ENCODE results near the gene PTPMT1.
"Not testable (repeated sequence)": the region's sequence is repeated elsewhere in the genome, so short reads cannot be mapped to it uniquely, and the experiment has no call there.

PTPMT1 gene

GRCh38 chr11:47550288-47551047, 14.9 kb upstream of the PTPMT1 start:
- DNase-seq, result no peak

- DNase-seq, result no peak
These were observed 14.3 kb upstream of the PTPMT1 start for GRCh38 chr11:47551086-47551485.

GRCh38 chr11:47552056-47552565, 13.3 kb upstream of the PTPMT1 start:
- DNase-seq, result no peak

GRCh38 chr11:47552566-47553405, 12.6 kb upstream of the PTPMT1 start, which contains the start of gene CELF1:
Gene CELF1, minus strand, starts transcription at chr11:47553132. Its CDS starts 53,609 bp downstream, at chr11:47499523.
- peak; percentile 83 for DNase-seq

GRCh38 chr11:47553406-47553743, 12.0 kb upstream of the PTPMT1 start:
- DNase-seq, result no peak

GRCh38 chr11:47557004-47557403, 8.4 kb upstream of the PTPMT1 start:
- DNase-seq, result not testable (repeated sequence)

- no peak for DNase-seq
These were observed 6.7 kb upstream of the PTPMT1 start for GRCh38 chr11:47558695-47559094.

- DNase-seq, result no peak
These were observed 5.0 kb upstream of the PTPMT1 start for GRCh38 chr11:47560426-47560825.

- not testable (repeated sequence) for DNase-seq
These were observed 3.0 kb upstream of the PTPMT1 start for GRCh38 chr11:47562393-47562792.

- DNase-seq, result not testable (repeated sequence)
These were observed 1.0 kb upstream of the PTPMT1 start for GRCh38 chr11:47564366-47564765.

- DNase-seq, result no peak
These were observed 463 bp upstream of the PTPMT1 start for GRCh38 chr11:47564933-47565339.

GRCh38 chr11:47566149-47566698, 825 bp downstream of the PTPMT1 start:
- DNase-seq, result no peak

GRCh38 chr11:47569646-47570045, 4.2 kb downstream of the PTPMT1 start:
- DNase-seq, result no peak

GRCh38 chr11:47570651-47571356, 5.4 kb downstream of the PTPMT1 start:
- no peak for DNase-seq

- no peak for DNase-seq
These were observed 5.9 kb downstream of the PTPMT1 start for GRCh38 chr11:47571357-47571729.

- DNase-seq, result no peak
These were observed 6.5 kb downstream of the PTPMT1 start for GRCh38 chr11:47571895-47572294.

- DNase-seq, result no peak
These were observed 7.4 kb downstream of the PTPMT1 start for GRCh38 chr11:47572715-47573255.

GRCh38 chr11:47573321-47573720, 7.9 kb downstream of the PTPMT1 start:
- DNase-seq, result no peak

GRCh38 chr11:47577460-47578041, 12.2 kb downstream of the PTPMT1 start:
- no peak for DNase-seq

- peak; percentile 84 for DNase-seq
These were observed 13.4 kb downstream of the PTPMT1 start, which contains the start of the genes KBTBD4 and NDUFS3 for GRCh38 chr11:47578524-47579494. Gene KBTBD4, minus strand, starts transcription at chr11:47578970. Its CDS starts 19 bp downstream, at chr11:47578951. Gene NDUFS3, plus strand, starts transcription at chr11:47579074. Its CDS starts 18 bp downstream, at chr11:47579092.

- no peak for DNase-seq
These were observed 18.4 kb downstream of the PTPMT1 start for GRCh38 chr11:47583844-47584243.

Data from effector CD8-positive, alpha-beta T cell (primary cell).